HL-60 (cell line): ENCODE results near the gene STAMBPL1.

Experiments
- POLR2AphosphoS5 ChIP-seq: IDR thresholded peaks from 2 replicates; pipeline ENCODE4 v1.6.1; 2012; ENCODE audit warnings: low read depth
- TF ChIP-seq, protein P1 (sequence below): IDR thresholded peaks from one replicate; pipeline ENCODE4 v1.5.1; 2011; ENCODE audit warnings: low read length, control low read depth, inconsistent platforms; ENCODE audit not compliant: insufficient read depth
- TF ChIP-seq, protein P2 (sequence below): IDR thresholded peaks from 2 replicates; pipeline ENCODE4 v1.6.1; 2012; ENCODE audit warnings: low read depth; ENCODE audit not compliant: insufficient replicate concordance

DNA sequence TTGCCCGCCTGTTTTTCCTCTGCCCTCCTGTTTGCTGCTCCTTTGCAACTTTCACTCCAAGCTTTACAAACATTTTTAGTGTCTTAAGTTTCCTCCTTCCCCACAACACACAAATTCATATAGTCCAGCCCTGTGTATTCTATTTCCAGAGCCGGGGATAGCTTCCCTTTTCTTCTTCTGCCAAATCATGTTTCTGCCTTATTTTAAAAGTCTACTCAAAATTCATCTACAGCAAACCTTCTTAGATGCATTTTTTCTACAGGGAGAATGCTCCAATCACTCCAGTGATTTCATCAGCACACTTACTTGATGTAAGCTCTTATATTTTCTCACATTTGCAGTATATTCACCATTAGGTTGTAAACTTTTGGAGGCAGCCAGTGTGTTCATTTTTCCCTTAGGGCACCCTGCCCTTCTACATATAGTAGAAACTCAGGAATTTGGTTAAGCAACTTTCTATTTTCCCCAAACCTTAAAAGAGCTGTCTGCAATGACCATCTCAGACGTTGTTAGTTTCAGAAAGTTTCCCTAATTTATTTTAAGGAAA lies 84.9 kb downstream of the STAMBPL1 start:
- TF ChIP-seq, protein P1, sequence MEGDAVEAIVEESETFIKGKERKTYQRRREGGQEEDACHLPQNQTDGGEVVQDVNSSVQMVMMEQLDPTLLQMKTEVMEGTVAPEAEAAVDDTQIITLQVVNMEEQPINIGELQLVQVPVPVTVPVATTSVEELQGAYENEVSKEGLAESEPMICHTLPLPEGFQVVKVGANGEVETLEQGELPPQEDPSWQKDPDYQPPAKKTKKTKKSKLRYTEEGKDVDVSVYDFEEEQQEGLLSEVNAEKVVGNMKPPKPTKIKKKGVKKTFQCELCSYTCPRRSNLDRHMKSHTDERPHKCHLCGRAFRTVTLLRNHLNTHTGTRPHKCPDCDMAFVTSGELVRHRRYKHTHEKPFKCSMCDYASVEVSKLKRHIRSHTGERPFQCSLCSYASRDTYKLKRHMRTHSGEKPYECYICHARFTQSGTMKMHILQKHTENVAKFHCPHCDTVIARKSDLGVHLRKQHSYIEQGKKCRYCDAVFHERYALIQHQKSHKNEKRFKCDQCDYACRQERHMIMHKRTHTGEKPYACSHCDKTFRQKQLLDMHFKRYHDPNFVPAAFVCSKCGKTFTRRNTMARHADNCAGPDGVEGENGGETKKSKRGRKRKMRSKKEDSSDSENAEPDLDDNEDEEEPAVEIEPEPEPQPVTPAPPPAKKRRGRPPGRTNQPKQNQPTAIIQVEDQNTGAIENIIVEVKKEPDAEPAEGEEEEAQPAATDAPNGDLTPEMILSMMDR = no peak
- TF ChIP-seq, protein P2, sequence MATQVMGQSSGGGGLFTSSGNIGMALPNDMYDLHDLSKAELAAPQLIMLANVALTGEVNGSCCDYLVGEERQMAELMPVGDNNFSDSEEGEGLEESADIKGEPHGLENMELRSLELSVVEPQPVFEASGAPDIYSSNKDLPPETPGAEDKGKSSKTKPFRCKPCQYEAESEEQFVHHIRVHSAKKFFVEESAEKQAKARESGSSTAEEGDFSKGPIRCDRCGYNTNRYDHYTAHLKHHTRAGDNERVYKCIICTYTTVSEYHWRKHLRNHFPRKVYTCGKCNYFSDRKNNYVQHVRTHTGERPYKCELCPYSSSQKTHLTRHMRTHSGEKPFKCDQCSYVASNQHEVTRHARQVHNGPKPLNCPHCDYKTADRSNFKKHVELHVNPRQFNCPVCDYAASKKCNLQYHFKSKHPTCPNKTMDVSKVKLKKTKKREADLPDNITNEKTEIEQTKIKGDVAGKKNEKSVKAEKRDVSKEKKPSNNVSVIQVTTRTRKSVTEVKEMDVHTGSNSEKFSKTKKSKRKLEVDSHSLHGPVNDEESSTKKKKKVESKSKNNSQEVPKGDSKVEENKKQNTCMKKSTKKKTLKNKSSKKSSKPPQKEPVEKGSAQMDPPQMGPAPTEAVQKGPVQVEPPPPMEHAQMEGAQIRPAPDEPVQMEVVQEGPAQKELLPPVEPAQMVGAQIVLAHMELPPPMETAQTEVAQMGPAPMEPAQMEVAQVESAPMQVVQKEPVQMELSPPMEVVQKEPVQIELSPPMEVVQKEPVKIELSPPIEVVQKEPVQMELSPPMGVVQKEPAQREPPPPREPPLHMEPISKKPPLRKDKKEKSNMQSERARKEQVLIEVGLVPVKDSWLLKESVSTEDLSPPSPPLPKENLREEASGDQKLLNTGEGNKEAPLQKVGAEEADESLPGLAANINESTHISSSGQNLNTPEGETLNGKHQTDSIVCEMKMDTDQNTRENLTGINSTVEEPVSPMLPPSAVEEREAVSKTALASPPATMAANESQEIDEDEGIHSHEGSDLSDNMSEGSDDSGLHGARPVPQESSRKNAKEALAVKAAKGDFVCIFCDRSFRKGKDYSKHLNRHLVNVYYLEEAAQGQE = no peak
- no peak for TF ChIP-seq POLR2AphosphoS5
